GM12878 (cell line): Measurements from ENCODE around the gene ELOF1. TPM values are rescaled to one million over a fixed set of nuclear protein-coding genes. Genes with fewer than 3 reads are reported as not detected.

Experiments used
- BCL11A ChIP-seq: IDR thresholded peaks from 2 replicates; pipeline ENCODE4 v1.6.1; 2011; ENCODE audit warnings: low read depth, low read length
- BRCA1 ChIP-seq: IDR thresholded peaks from 2 replicates; pipeline ENCODE4 v1.6.1; 2011; ENCODE audit warnings: low read depth, low read length, improper control_type of control experiment
- CBFB ChIP-seq: IDR thresholded peaks from 2 replicates; pipeline ENCODE4 v1.6.1; 2016; ENCODE audit warnings: antibody characterized with exemption, low read depth
- CBX3 ChIP-seq: fragments of 200-600 bp; sonication (generic); IDR thresholded peaks from 2 replicates; pipeline ENCODE4 v1.6.1; 2016; ENCODE audit warnings: low read depth, borderline replicate concordance
- CHD4 ChIP-seq: fragments of 200-600 bp; sonication (generic); IDR thresholded peaks from 2 replicates; pipeline ENCODE4 v1.6.1; 2016; ENCODE audit warnings: mild to moderate bottlenecking
- GABPA ChIP-seq: IDR thresholded peaks from 2 replicates; pipeline ENCODE4 v1.6.1; 2014; ENCODE audit warnings: antibody characterized with exemption, low read depth, mild to moderate bottlenecking, inconsistent platforms
- HDGF ChIP-seq: fragments of 450-650 bp; IDR thresholded peaks from 2 replicates; pipeline ENCODE4 v1.6.1; 2016; ENCODE audit warnings: antibody characterized with exemption
- KLF5 ChIP-seq: fragments of 450-650 bp; IDR thresholded peaks from 2 replicates; pipeline ENCODE4 v1.6.1; 2014; ENCODE audit warnings: mild to moderate bottlenecking; ENCODE audit not compliant: partially characterized antibody
- MEF2B ChIP-seq: fragments of 450-650 bp; IDR thresholded peaks from 2 replicates; pipeline ENCODE4 v1.6.1; 2018; ENCODE audit warnings: mild to moderate bottlenecking, moderate library complexity; ENCODE audit not compliant: partially characterized antibody, poor library complexity, severe bottlenecking
- MXI1 ChIP-seq: fragments of 150-350 bp; IDR thresholded peaks from 2 replicates; pipeline ENCODE4 v1.6.1; 2011; ENCODE audit warnings: low read depth, mild to moderate bottlenecking, inconsistent platforms, low read length, improper control_type of control experiment
- MYB ChIP-seq: fragments of 150-350 bp; IDR thresholded peaks from 2 replicates; pipeline ENCODE4 v1.6.1; 2014; ENCODE audit warnings: mild to moderate bottlenecking, low read depth, low read length, borderline replicate concordance
- NFXL1 ChIP-seq: fragments of 450-650 bp; IDR thresholded peaks from 2 replicates; pipeline ENCODE4 v1.6.1; 2017; ENCODE audit warnings: antibody characterized with exemption, mild to moderate bottlenecking, borderline replicate concordance
- POU2F2 ChIP-seq: IDR thresholded peaks from 3 replicates; pipeline ENCODE4 v1.6.1; 2011; ENCODE audit warnings: low read depth, mild to moderate bottlenecking, low read length, borderline replicate concordance
- STAT3 ChIP-seq: IDR thresholded peaks from 2 replicates; pipeline ENCODE4 v1.6.1; 2011; ENCODE audit warnings: low read depth, low read length, improper control_type of control experiment
- polyA plus RNA-seq, 11 experiments: library from polyadenylated mRNA; depleted of rRNA in 4 of 11; unstranded in 6 of 11; stranded (reverse) in 5 of 11; fragments of >200 nt; fragmentation: Nextera tagmentation in 4 of 11; fragmentation: Illumina TruSeq in 1 of 11; extraction: Ambion mirVana in 4 of 11; extraction: Trizol in 1 of 11; gene quantifications; 1 replicate in 1 of 11; 2 replicates in 10 of 11; pipeline versions ENCODE4 v1.2.1 to v1.2.3, GENCODE V29; 2011 to 2016; ENCODE audit warnings: inconsistent platforms in 2 of 11, missing spikeins in 2 of 11, low read depth in 1 of 11
- total RNA-seq, 4 experiments: library from RNA; depleted of rRNA in 3 of 4; stranded (reverse); fragments of >200 nt in 3 of 4; fragmentation: Illumina TruSeq in 1 of 4; extraction: Trizol in 1 of 4; gene quantifications; 2 replicates each; pipeline versions ENCODE4 v1.2.1 to v1.2.3, GENCODE V29; 2013 to 2021
- TF ChIP-seq, protein P1 (sequence below): fragments of 450-650 bp; IDR thresholded peaks from 2 replicates; pipeline ENCODE4 v1.6.1; 2017; ENCODE audit warnings: mild to moderate bottlenecking, moderate library complexity
- TF ChIP-seq, protein P2 (sequence below): fragments of 450-650 bp; IDR thresholded peaks from 2 replicates; pipeline ENCODE4 v1.6.1; 2017; ENCODE audit warnings: mild to moderate bottlenecking, low read depth, inconsistent platforms; ENCODE audit not compliant: poor library complexity, severe bottlenecking
- TF ChIP-seq, protein P3 (sequence below): fragments of 150-350 bp; IDR thresholded peaks from 2 replicates; pipeline ENCODE4 v1.6.1; 2014; ENCODE audit warnings: mild to moderate bottlenecking, low read depth, low read length
- TF ChIP-seq, protein P4 (sequence below): fragments of 450-650 bp; formaldehyde crosslinking; IDR thresholded peaks from 2 replicates; pipeline ENCODE4 v1.4.0; 2020; ENCODE audit warnings: mild to moderate bottlenecking, moderate library complexity

ELOF1 gene
- total and polyA plus RNA-seq, 10 of the 15 experiments (the other 5 are each of a cell fraction or from before 2014, with no cell fraction given) = 11.7 to 124 (median 92.9) TPM

DNA sequence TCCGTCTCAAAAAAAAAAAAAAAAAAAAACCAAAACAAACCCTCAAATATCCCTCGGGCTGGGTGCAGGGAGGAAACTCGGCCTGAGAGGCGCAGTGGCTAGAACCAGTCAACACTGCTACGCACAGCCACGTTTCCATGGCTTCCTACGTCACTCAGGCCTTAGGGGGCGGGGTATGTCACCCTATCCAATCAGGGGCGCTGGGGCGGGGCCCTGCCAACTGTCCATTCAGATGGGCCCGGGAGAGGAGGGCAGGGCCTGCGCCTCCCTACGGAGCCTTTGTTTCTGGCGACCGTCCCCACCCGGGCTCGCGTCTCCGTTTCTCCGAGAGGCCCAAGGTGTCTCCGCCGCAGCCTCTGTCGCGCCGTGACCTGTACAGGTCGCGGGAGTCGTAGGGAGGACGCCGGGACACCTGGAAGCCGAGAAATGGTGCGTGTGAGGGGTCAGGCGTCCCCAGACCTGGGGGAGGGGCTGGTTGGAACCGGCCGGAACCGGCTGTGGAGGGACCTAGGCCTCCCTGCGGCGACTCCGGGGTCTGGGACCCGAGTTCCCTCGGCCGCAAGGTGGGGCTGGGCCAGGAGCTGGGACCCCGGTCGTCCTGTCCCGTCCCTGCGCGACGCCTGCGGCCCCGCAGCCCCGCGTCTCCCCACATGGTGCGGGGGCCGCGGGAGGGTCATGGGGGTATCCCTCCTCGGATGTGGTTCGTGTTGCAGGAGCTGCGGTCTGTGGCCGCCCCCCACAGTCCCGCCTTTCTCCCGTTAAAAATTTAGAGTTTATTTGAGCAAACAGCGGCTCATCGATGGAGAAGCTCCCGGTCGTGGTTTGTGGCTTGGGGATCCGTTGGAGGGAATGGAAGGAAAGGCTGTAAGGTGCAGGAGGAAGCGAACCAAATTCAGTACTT, 38.4 kb upstream of the ELOF1 start, which contains the start of gene ZNF627 (continued):
- TF ChIP-seq, protein P1, sequence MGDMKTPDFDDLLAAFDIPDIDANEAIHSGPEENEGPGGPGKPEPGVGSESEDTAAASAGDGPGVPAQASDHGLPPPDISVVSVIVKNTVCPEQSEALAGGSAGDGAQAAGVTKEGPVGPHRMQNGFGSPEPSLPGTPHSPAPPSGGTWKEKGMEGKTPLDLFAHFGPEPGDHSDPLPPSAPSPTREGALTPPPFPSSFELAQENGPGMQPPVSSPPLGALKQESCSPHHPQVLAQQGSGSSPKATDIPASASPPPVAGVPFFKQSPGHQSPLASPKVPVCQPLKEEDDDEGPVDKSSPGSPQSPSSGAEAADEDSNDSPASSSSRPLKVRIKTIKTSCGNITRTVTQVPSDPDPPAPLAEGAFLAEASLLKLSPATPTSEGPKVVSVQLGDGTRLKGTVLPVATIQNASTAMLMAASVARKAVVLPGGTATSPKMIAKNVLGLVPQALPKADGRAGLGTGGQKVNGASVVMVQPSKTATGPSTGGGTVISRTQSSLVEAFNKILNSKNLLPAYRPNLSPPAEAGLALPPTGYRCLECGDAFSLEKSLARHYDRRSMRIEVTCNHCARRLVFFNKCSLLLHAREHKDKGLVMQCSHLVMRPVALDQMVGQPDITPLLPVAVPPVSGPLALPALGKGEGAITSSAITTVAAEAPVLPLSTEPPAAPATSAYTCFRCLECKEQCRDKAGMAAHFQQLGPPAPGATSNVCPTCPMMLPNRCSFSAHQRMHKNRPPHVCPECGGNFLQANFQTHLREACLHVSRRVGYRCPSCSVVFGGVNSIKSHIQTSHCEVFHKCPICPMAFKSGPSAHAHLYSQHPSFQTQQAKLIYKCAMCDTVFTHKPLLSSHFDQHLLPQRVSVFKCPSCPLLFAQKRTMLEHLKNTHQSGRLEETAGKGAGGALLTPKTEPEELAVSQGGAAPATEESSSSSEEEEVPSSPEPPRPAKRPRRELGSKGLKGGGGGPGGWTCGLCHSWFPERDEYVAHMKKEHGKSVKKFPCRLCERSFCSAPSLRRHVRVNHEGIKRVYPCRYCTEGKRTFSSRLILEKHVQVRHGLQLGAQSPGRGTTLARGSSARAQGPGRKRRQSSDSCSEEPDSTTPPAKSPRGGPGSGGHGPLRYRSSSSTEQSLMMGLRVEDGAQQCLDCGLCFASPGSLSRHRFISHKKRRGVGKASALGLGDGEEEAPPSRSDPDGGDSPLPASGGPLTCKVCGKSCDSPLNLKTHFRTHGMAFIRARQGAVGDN = peak; percentile 36; the same call in 1 of the 2 replicates
- TF ChIP-seq CBX3 (no peak), HDGF (peak; percentile 92; the same call in 1 of the 2 replicates), BCL11A (no peak), CBFB (0 out of 2 replicates have a peak, but pooled peaks have one; percentile 33), BRCA1 (no peak), STAT3 (no peak), GABPA (no peak), CHD4 (no peak), MXI1 (peak; percentile 47; the same call in 1 of the 2 replicates), NFXL1 (no peak), MEF2B (peak; percentile 62), MYB (no peak), POU2F2 (peak; percentile 83), KLF5 (peak; percentile 23)
- TF ChIP-seq, protein P2, sequence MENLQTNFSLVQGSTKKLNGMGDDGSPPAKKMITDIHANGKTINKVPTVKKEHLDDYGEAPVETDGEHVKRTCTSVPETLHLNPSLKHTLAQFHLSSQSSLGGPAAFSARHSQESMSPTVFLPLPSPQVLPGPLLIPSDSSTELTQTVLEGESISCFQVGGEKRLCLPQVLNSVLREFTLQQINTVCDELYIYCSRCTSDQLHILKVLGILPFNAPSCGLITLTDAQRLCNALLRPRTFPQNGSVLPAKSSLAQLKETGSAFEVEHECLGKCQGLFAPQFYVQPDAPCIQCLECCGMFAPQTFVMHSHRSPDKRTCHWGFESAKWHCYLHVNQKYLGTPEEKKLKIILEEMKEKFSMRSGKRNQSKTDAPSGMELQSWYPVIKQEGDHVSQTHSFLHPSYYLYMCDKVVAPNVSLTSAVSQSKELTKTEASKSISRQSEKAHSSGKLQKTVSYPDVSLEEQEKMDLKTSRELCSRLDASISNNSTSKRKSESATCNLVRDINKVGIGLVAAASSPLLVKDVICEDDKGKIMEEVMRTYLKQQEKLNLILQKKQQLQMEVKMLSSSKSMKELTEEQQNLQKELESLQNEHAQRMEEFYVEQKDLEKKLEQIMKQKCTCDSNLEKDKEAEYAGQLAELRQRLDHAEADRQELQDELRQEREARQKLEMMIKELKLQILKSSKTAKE = no peak
- TF ChIP-seq, protein P3, sequence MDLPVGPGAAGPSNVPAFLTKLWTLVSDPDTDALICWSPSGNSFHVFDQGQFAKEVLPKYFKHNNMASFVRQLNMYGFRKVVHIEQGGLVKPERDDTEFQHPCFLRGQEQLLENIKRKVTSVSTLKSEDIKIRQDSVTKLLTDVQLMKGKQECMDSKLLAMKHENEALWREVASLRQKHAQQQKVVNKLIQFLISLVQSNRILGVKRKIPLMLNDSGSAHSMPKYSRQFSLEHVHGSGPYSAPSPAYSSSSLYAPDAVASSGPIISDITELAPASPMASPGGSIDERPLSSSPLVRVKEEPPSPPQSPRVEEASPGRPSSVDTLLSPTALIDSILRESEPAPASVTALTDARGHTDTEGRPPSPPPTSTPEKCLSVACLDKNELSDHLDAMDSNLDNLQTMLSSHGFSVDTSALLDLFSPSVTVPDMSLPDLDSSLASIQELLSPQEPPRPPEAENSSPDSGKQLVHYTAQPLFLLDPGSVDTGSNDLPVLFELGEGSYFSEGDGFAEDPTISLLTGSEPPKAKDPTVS = no peak
- TF ChIP-seq, protein P4, sequence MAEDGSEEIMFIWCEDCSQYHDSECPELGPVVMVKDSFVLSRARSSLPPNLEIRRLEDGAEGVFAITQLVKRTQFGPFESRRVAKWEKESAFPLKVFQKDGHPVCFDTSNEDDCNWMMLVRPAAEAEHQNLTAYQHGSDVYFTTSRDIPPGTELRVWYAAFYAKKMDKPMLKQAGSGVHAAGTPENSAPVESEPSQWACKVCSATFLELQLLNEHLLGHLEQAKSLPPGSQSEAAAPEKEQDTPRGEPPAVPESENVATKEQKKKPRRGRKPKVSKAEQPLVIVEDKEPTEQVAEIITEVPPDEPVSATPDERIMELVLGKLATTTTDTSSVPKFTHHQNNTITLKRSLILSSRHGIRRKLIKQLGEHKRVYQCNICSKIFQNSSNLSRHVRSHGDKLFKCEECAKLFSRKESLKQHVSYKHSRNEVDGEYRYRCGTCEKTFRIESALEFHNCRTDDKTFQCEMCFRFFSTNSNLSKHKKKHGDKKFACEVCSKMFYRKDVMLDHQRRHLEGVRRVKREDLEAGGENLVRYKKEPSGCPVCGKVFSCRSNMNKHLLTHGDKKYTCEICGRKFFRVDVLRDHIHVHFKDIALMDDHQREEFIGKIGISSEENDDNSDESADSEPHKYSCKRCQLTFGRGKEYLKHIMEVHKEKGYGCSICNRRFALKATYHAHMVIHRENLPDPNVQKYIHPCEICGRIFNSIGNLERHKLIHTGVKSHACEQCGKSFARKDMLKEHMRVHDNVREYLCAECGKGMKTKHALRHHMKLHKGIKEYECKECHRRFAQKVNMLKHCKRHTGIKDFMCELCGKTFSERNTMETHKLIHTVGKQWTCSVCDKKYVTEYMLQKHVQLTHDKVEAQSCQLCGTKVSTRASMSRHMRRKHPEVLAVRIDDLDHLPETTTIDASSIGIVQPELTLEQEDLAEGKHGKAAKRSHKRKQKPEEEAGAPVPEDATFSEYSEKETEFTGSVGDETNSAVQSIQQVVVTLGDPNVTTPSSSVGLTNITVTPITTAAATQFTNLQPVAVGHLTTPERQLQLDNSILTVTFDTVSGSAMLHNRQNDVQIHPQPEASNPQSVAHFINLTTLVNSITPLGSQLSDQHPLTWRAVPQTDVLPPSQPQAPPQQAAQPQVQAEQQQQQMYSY (CRISPR knock-in tag) = no peak
